ENCODE data around the gene TSPO2. TPM values are rescaled to one million over a fixed set of nuclear protein-coding genes. Genes with fewer than 3 reads are reported as not detected.

The TSPO2 gene
- total RNA-seq, 1 donor, result not detected

DNA sequence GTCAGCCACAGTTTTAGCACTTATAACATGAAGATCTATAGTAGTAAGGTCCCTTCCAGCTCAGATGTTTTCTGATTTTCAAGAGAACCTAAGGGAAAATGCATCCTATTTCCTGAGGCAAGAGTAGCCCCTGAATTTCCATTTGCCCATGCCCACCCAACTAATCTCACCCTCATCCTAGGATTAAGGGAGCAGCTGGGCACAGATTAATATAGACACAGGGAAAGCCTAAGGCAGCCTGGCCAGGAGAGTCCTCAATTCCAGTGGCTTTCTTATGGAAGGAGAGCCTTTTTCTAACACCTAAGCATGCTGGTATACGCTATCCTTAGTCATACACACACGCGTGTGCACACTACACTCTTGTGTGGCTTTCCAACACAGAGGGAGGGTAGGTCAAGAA is 12.2 kb downstream of the TSPO2 start:
- TF ChIP-seq, protein P1, sequence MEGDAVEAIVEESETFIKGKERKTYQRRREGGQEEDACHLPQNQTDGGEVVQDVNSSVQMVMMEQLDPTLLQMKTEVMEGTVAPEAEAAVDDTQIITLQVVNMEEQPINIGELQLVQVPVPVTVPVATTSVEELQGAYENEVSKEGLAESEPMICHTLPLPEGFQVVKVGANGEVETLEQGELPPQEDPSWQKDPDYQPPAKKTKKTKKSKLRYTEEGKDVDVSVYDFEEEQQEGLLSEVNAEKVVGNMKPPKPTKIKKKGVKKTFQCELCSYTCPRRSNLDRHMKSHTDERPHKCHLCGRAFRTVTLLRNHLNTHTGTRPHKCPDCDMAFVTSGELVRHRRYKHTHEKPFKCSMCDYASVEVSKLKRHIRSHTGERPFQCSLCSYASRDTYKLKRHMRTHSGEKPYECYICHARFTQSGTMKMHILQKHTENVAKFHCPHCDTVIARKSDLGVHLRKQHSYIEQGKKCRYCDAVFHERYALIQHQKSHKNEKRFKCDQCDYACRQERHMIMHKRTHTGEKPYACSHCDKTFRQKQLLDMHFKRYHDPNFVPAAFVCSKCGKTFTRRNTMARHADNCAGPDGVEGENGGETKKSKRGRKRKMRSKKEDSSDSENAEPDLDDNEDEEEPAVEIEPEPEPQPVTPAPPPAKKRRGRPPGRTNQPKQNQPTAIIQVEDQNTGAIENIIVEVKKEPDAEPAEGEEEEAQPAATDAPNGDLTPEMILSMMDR (IDR thresholded peaks at IDR 0.05; ENCODE audit: insufficient read depth, low read length), result no peak
- no peak for DNase-seq (ENCODE audit: low read depth)
- no peak overlapping the region for H3K4me3 ChIP-seq (ENCODE audit: low read depth, low read length)

DNA sequence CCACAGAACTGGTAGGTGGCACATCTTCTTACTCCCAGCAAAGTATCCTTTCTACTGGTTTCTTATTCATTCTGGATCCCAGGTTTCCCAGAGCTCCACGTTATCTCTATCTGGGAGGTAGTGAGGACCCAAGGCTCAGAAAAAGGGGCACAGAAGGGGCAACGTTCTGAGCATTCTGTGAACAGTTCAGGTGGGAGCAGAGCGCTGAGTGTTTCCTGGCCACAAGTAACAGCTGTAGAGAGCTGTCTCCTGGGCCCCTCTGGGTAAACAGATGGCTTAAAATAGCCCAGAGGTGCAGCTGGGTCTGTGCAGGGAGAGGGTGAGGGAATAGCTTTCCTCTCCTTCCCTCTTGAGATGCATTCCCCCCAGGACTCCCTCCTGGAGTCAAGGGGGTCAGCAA is 12.9 kb downstream of the TSPO2 start:
- DNase-seq (ENCODE audit: low read depth), result no peak
- TF ChIP-seq, protein P1 (IDR thresholded peaks at IDR 0.05; ENCODE audit: insufficient read depth, low read length), result no peak
- H3K4me3 ChIP-seq (ENCODE audit: low read depth, low read length), result no peak overlapping the region

DNA sequence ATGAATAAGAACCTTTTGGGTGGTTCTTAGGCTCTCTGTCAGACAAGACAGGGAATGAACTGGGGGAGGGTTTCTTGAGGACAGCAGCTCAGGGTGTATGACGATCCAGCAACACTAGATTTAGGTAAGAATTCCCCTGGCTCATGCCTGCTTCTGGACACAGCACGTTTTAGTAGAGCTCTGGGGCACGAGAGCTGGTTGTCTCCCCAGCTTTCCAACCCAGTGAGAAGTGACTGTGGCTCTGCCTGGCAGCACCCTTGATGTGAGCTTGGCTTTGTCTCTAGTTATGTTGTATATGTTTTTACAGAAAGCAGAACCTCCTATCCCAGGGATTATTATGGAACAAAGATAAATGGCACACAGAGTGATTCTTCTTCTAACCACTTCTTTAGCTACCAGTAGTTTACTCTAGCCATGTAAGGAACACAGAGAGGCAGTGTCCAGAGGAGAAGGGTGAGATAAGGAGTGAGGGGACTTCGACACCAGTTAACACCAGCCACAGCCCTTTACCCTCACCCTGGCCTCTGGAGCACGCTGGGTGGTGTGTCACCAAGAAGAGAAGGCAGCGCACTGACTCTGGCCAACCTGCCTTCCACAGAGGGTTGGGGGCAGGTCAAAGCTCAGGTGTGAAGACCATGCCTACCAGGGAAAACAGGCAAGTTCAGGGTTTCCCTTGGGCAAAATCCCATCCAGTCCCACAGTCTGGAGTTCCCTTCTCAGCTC is 14.7 kb downstream of the TSPO2 start:
- TF ChIP-seq, protein P1 (IDR thresholded peaks at IDR 0.05; ENCODE audit: insufficient read depth, low read length), result no peak
- H3K4me3 ChIP-seq (ENCODE audit: low read depth, low read length), result no peak overlapping the region
- no peak for DNase-seq (ENCODE audit: low read depth)

DNA sequence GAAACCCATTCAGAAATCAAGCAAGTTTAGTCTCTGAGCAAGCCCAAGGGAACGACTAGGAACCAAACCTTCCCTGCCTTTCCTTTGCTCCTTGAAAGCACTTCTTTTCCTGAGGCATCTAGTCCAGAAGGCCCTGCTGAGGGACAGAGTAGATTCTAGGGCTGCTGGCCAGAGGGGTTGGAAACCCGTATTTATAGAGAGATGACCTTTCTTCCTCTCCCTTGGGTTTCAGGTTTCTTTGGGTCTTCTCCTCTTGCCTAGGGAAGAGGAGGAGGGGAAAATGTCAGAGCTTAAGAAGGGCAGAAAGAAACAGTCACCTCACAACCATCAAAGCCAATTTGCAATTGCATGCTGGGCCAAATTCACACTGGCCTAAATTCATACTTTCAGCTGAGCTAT is 16.5 kb downstream of the TSPO2 start:
- TF ChIP-seq, protein P1 (IDR thresholded peaks at IDR 0.05; ENCODE audit: insufficient read depth, low read length), result no peak
- H3K4me3 ChIP-seq (ENCODE audit: low read depth, low read length), result no peak overlapping the region
- no peak for DNase-seq (ENCODE audit: low read depth)

DNA sequence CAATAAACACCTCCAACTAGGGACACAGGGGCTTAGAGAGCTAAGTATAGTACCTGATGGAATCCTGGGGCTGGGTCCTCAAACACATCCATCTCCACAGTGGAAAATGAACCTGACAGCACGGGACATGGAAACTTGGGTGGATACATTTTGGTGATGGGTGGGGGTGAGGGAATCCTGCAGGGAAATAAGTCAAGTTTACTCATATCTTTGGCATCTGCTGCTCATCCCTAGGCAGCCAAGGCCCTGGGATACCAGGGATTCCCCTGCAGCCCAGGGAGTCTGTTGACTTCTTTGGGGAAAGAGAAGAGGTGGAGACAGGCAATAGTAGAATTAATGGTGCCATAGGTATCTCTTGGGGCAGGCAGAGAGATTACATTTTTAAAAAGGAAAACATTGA is 17.3 kb downstream of the TSPO2 start:
- no peak overlapping the region for H3K4me3 ChIP-seq (ENCODE audit: low read depth, low read length)
- TF ChIP-seq, protein P1 (IDR thresholded peaks at IDR 0.05; ENCODE audit: insufficient read depth, low read length), result no peak
- DNase-seq (ENCODE audit: low read depth), result peak; percentile 49

DNA sequence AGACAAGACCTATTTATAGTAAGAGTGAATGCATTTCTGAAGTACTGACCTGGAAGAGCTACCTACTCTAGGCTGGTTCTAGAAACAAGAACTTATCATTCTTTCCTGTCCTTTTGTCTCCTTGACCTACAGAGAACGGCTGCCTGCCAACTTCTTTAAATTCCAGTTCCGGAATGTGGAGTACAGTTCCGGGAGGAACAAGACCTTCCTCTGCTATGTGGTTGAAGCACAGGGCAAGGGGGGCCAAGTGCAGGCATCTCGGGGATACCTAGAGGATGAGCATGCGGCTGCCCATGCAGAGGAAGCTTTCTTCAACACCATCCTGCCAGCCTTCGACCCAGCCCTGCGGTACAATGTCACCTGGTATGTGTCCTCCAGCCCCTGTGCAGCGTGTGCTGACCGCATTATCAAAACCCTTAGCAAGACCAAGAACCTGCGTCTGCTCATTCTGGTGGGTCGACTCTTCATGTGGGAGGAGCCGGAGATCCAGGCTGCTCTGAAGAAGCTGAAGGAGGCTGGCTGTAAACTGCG is 19.0 kb downstream of the TSPO2 start:
- DNase-seq (ENCODE audit: low read depth), result no peak
- H3K4me3 ChIP-seq (ENCODE audit: low read depth, low read length), result no peak overlapping the region
- TF ChIP-seq, protein P1 (IDR thresholded peaks at IDR 0.05; ENCODE audit: insufficient read depth, low read length), result no peak
